ENCODE data around the gene NHSL1. TPM values are rescaled to one million over a fixed set of nuclear protein-coding genes. Genes with fewer than 3 reads are reported as not detected.

The NHSL1 gene
- total RNA-seq, 1 donor from 2014 or later: 1.5 TPM

- peaks cover 8% of the 10 kb centered on the region for H3K4me1 Mint-ChIP-seq (ENCODE audit: low read depth)
- intact Hi-C loops (cut with micrococcal nuclease): no loop called here
- H3K36me3 Mint-ChIP-seq (ENCODE audit: low read depth): no peaks in the 10 kb centered on the region
- DNase-seq (ENCODE audit: low spot score): no peak
- H3K27me3 Mint-ChIP-seq (ENCODE audit: low read depth): peaks cover 31% of the 10 kb centered on the region
- H3K9me3 Mint-ChIP-seq: no peaks in the 10 kb centered on the region
- no peak overlapping the region for H3K4me3 Mint-ChIP-seq (ENCODE audit: low read depth)
- no peak overlapping the region for H3K27ac Mint-ChIP-seq
Observed at GRCh38 chr6:138500045-138500665, 861 bp upstream of the NHSL1 start.

DNA sequence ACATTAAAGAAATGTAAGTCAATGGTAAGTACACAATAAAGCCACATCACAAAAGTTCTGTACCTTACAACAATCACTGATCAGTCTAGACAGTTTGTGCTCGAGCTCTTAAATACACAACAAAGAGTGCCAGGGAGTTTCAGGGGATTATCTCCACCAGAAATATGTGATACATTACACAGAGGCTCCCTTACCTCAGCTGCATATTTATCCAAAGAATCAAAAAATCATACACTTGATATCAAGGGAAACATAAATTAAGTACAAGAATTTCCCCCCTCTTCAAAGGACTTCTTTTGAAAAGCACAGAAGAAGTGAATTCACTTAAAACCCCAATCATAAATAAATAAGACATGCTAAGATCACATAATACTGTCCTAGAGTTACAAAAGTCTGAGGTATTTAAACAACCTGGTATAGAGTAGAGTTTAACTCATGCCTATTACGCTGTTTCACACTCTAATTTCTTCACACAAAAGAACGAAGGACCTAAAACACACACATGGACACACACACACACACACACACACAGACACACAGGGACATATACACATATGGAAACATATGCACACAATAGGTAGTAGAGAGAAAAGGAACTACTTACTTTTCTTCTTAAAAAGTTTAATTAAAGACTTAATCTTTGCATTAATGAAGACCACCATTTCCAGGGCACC lies 528 bp downstream of the NHSL1 start:
- Mint-ChIP-seq H3K4me1 (ENCODE audit: low read depth) (peaks cover 4% of the 10 kb centered on the region), H3K9me3 (no peaks in the 10 kb centered on the region), H3K4me3 (ENCODE audit: low read depth) (no peak overlapping the region), H3K27ac (no peak overlapping the region), H3K36me3 (ENCODE audit: low read depth) (no peaks in the 10 kb centered on the region), H3K27me3 (ENCODE audit: low read depth) (peaks cover 30% of the 10 kb centered on the region)
- no peak for DNase-seq (ENCODE audit: low spot score)
- intact Hi-C loops (cut with micrococcal nuclease): no loop called here

- Mint-ChIP-seq H3K36me3 (ENCODE audit: low read depth) (no peaks in the 10 kb centered on the region), H3K9me3 (no peaks in the 10 kb centered on the region), H3K27me3 (ENCODE audit: low read depth) (peaks cover 29% of the 10 kb centered on the region), H3K27ac (no peak overlapping the region), H3K4me1 (ENCODE audit: low read depth) (peaks cover 4% of the 10 kb centered on the region), H3K4me3 (ENCODE audit: low read depth) (no peak overlapping the region)
- intact Hi-C loops (cut with micrococcal nuclease): no loop called here
- DNase-seq (ENCODE audit: low spot score): no peak
Observed at GRCh38 chr6:138497286-138497685, 2.0 kb downstream of the NHSL1 start.

- H3K27me3 Mint-ChIP-seq (ENCODE audit: low read depth): peaks cover 32% of the 10 kb centered on the region
- intact Hi-C loops (cut with micrococcal nuclease): no loop called here
Observed at GRCh38 chr6:138494312-138494711, 5.0 kb downstream of the NHSL1 start.

GRCh38 chr6:138493413-138493812 lies 5.9 kb downstream of the NHSL1 start:
- Mint-ChIP-seq H3K4me3 (ENCODE audit: low read depth) (no peak overlapping the region), H3K27me3 (ENCODE audit: low read depth) (peaks cover 33% of the 10 kb centered on the region), H3K36me3 (ENCODE audit: low read depth) (no peaks in the 10 kb centered on the region), H3K27ac (no peak overlapping the region), H3K9me3 (no peaks in the 10 kb centered on the region), H3K4me1 (ENCODE audit: low read depth) (no peaks in the 10 kb centered on the region)
- DNase-seq (ENCODE audit: low spot score): no peak
- intact Hi-C loops (cut with micrococcal nuclease): no loop called here

More at GRCh38 chr6:138494312-138494711, 5.0 kb downstream of the NHSL1 start:
- Mint-ChIP-seq H3K4me1 (ENCODE audit: low read depth) (peaks cover 4% of the 10 kb centered on the region), H3K9me3 (no peaks in the 10 kb centered on the region), H3K36me3 (ENCODE audit: low read depth) (no peaks in the 10 kb centered on the region), H3K27ac (no peak overlapping the region), H3K4me3 (ENCODE audit: low read depth) (no peak overlapping the region)
- no peak for DNase-seq (ENCODE audit: low spot score)

DNA sequence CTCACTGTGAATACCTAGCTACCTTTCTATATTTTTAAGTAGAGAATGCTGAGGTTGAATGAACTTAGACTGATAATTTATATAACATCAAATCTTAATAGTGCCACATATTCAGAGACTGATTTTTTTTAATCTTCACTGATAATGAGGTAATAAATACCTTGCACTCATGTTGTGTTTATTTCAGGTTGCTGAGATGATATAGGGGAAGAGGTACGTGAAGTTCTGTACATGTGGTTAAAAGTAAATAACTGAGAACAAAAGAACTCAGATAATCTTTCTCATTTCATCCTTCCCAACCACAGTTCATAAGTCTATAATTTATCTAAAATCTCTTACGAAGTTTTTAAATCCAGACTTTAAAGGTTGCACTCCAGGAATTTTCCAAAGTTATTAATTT lies 6.4 kb downstream of the NHSL1 start:
- Mint-ChIP-seq H3K9me3 (no peaks in the 10 kb centered on the region), H3K4me1 (ENCODE audit: low read depth) (no peaks in the 10 kb centered on the region), H3K36me3 (ENCODE audit: low read depth) (no peaks in the 10 kb centered on the region), H3K27ac (no peak overlapping the region), H3K4me3 (ENCODE audit: low read depth) (no peak overlapping the region), H3K27me3 (ENCODE audit: low read depth) (peaks cover 29% of the 10 kb centered on the region)
- intact Hi-C loops (cut with micrococcal nuclease): no loop called here
- DNase-seq (ENCODE audit: low spot score): no peak

GRCh38 chr6:138492113-138492512 lies 7.2 kb downstream of the NHSL1 start:
- H3K27me3 Mint-ChIP-seq (ENCODE audit: low read depth): peaks cover 24% of the 10 kb centered on the region
- no peak overlapping the region for H3K4me3 Mint-ChIP-seq (ENCODE audit: low read depth)
- H3K36me3 Mint-ChIP-seq (ENCODE audit: low read depth): no peaks in the 10 kb centered on the region
- H3K4me1 Mint-ChIP-seq (ENCODE audit: low read depth): no peaks in the 10 kb centered on the region
- intact Hi-C loops (cut with micrococcal nuclease): no loop called here
- no peak for DNase-seq (ENCODE audit: low spot score)
- no peaks in the 10 kb centered on the region for H3K9me3 Mint-ChIP-seq
- no peak overlapping the region for H3K27ac Mint-ChIP-seq

DNA sequence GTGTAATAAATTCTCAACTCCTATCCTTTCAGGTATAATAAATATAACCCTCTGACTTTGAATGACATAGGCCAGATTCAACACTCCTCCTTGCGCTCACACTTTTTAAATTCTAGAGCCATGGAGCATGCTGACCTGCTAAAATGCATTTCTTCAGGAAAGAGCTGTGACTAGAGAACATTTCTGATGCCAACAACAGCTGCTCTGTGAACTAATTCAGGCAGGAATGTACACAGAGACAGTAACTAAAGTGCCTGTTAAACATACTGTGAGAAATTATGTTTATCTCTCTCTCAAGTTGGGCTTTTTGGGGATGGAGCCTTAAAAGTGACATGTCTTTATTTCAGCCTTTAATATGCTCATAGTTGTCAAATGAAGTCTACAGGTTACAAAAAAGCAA lies 8.3 kb downstream of the NHSL1 start:
- H3K27me3 Mint-ChIP-seq (ENCODE audit: low read depth): peaks cover 22% of the 10 kb centered on the region

DNA sequence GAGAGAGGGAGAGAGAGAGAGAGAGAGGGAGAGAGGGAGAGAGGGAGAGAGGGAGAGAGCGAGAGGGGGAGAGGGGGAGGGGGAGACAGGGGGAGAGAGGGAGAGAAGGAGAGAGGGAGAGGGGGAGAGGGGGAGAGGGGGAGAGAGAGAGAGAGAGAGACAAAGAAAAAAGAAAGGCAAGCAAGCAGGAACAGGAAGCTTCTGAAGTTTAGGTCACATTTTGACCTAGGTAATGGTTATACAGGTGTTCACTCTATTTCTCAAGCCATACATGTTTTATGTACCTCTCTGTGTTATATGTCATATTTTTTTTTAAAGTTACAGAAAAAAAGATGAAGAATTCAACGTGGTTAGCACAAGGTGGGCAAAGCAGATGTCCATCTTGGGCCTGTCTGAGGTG lies 9.4 kb downstream of the NHSL1 start:
- no peak overlapping the region for H3K4me3 Mint-ChIP-seq (ENCODE audit: low read depth)
- no peaks in the 10 kb centered on the region for H3K9me3 Mint-ChIP-seq
- no peaks in the 10 kb centered on the region for H3K36me3 Mint-ChIP-seq (ENCODE audit: low read depth)
- intact Hi-C loops (cut with micrococcal nuclease): no loop called here
- no peak for DNase-seq (ENCODE audit: low spot score)
- H3K4me1 Mint-ChIP-seq (ENCODE audit: low read depth): peaks cover 3% of the 10 kb centered on the region
- H3K27ac Mint-ChIP-seq: no peak overlapping the region
- H3K27me3 Mint-ChIP-seq (ENCODE audit: low read depth): peaks cover 23% of the 10 kb centered on the region

More for the DNA sequence above, 8.3 kb downstream of the NHSL1 start:
- Mint-ChIP-seq H3K4me3 (ENCODE audit: low read depth) (no peak overlapping the region), H3K36me3 (ENCODE audit: low read depth) (no peaks in the 10 kb centered on the region), H3K9me3 (no peaks in the 10 kb centered on the region), H3K27ac (no peak overlapping the region), H3K4me1 (ENCODE audit: low read depth) (peaks cover 3% of the 10 kb centered on the region)
- intact Hi-C loops (cut with micrococcal nuclease): no loop called here
- no peak for DNase-seq (ENCODE audit: low spot score)

DNA sequence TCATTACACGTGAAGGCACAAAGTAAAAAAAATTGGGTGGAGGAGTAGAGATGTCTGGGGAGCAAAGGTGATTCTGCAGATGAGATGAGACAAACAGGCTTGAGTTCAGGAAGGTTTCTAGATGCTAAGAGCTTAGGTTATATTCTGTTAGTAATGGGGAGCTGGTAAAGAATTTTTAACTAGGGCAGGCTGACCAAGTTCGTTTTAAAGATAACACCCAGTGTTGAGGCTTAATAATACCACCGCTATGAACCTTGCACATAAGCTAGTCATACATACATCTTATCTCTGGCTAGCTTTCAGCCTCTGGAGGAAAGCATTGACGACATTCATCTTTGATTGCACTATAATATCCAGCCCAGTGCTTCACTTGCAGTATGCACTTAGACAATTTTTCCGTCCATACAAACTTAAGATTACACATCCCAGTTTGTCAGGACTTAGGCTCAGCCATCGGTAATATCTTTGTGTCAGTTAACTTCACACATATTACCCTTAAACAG lies 12.1 kb downstream of the NHSL1 start:
- no peak for DNase-seq (ENCODE audit: low spot score)
- peaks cover 22% of the 10 kb centered on the region for H3K27me3 Mint-ChIP-seq (ENCODE audit: low read depth)
- no peaks in the 10 kb centered on the region for H3K36me3 Mint-ChIP-seq (ENCODE audit: low read depth)
- no peaks in the 10 kb centered on the region for H3K9me3 Mint-ChIP-seq
- no peak overlapping the region for H3K4me3 Mint-ChIP-seq (ENCODE audit: low read depth)
- intact Hi-C loops (cut with micrococcal nuclease): no loop called here
- H3K4me1 Mint-ChIP-seq (ENCODE audit: low read depth): peaks cover 3% of the 10 kb centered on the region
- no peak overlapping the region for H3K27ac Mint-ChIP-seq

- no peak overlapping the region for H3K27ac Mint-ChIP-seq
- intact Hi-C loops (cut with micrococcal nuclease): no loop called here
- H3K4me3 Mint-ChIP-seq (ENCODE audit: low read depth): no peak overlapping the region
- no peak for DNase-seq (ENCODE audit: low spot score)
- H3K27me3 Mint-ChIP-seq (ENCODE audit: low read depth): peaks cover 17% of the 10 kb centered on the region
- H3K36me3 Mint-ChIP-seq (ENCODE audit: low read depth): no peaks in the 10 kb centered on the region
- no peaks in the 10 kb centered on the region for H3K9me3 Mint-ChIP-seq
- H3K4me1 Mint-ChIP-seq (ENCODE audit: low read depth): peaks cover 3% of the 10 kb centered on the region
Observed at GRCh38 chr6:138486249-138487101, 12.8 kb downstream of the NHSL1 start.

DNA sequence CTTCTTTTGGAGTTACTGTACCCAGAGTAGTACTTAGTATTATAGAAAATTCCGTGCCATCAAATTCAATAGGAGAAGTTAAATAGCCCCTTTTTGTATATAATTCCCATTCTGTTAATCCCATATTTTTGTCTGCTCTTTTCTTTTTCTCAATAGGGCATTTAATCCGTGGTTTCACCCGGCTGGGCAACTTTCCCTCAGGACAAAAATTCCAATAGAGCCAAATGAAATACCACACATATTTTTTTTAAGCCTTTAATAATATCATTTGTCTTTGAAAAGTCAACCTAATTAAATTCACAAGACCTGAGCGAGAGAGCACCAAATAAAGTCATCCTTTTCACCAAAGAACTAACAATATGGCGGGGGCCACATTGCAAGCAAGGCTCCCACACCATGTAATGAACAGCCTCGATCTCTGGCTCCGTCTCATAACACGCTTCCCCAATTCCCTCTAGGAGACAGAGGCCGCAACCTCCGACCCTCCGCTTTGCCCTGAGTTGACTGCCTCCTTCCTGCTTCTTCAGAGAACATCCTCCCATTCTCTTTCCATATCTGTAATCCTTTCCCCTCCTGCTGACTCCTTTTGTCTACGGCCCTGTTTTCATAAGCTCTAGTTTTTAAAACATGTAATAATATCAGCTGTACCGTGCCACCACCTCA lies 13.6 kb downstream of the NHSL1 start:
- DNase-seq (ENCODE audit: low spot score): no peak
- Mint-ChIP-seq H3K27me3 (ENCODE audit: low read depth) (peaks cover 13% of the 10 kb centered on the region), H3K27ac (no peak overlapping the region), H3K4me1 (ENCODE audit: low read depth) (peaks cover 3% of the 10 kb centered on the region), H3K9me3 (no peaks in the 10 kb centered on the region), H3K36me3 (ENCODE audit: low read depth) (no peaks in the 10 kb centered on the region), H3K4me3 (ENCODE audit: low read depth) (no peak overlapping the region)
- intact Hi-C loops (cut with micrococcal nuclease): no loop called here
